HG02938 (cell line): ENCODE results near the gene ZDHHC4.

Source experiments
- ATAC-seq: cut with Tn5 transposase; IDR thresholded peaks from one replicate; pipeline ENCODE4 v1.9.1; 2021; ENCODE audit warnings: mild to moderate bottlenecking, moderate library complexity; ENCODE audit not compliant: unreplicated experiment

The ZDHHC4 gene

DNA sequence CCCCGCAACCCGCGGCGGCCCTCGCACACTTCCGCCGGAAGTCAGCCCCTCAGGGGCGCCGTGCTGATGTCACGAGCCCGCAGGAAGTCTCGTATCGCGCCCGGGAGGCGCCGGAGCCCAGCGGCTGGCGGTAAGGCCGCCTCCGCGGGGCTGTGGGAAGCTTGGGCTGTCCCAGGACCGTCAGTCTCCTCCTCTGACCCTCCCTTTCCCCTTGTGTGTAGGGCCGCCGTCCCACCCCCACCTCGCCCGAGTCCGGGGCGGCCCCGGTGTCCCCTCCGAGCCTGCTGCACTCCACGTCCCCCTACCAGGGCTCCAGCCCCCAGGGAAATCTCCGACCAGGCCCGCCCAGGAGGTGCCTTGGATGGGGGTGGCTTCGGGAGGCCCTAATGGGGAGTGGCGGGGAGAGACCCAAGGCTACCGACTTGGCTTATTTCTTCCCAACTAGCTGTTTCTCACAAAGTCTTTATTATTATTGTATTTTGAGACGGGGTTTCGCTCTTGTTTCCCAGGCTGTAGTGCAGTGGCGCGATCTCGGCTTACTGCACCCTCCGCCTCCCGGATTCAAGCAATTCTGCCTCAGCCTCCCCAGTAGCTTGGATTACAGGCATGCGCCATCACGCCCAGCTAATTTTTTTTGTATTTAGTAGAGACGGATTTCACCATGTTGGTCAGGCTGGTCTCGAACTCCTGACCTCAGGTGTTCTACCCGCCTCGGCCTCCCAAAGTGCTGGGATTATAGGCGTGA, at the start of gene ZDHHC4:
TSS of gene ZDHHC4 (plus strand) at position 86 of the 745 bp plus-strand sequence. CDS start 3,108 bp downstream, outside the sequence.
- peak; percentile 95 for ATAC-seq

- ATAC-seq = no peak
These were observed 48.7 kb upstream of the ZDHHC4 start for GRCh38 chr7:6528401-6529130.

DNA sequence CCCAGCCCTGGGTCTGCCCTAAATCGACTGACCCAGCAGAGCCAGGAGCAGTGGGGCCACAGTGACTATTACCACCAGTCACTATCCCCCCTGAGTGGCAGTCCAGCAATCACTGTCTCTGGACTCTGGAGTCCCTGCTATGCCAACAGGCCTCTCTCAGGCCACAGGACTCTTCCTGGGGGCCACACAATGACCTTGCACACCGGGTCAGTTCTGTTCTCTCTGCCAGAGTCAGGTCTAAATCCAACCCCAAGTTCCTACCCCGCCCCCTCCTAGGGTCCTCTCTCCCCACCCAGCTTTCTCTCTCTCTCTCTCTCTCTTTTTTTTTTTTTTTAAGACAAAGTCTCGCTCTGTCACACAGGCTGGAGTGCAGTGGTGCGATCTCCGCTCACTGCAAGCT, 47.6 kb upstream of the ZDHHC4 start:
- ATAC-seq = no peak

GRCh38 chr7:6530626-6531491, 46.4 kb upstream of the ZDHHC4 start:
- no peak for ATAC-seq

- ATAC-seq = no peak
These were observed 45.6 kb upstream of the ZDHHC4 start for GRCh38 chr7:6531492-6532279.

DNA sequence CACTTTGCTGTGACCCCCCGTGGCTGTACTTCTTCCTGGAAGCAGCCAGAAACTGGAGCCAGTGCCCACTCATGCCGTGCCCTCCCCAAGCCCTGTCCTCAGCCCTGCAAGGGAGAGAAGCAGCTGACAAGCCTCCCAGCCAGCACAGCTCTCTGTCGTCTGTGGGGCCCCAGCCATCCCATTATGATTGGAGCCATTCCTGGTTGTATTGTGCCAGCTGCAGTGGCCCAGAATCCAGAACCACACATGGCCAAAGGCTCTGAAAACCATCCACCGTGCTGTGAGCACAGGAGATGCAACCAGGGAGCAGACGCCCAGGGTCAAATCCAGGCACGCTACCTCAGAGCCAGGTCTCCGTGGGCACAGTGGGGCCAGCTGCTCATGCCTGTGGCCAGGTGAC, 44.7 kb upstream of the ZDHHC4 start:
- no peak for ATAC-seq

- no peak for ATAC-seq
These were observed 43.3 kb upstream of the ZDHHC4 start for GRCh38 chr7:6533893-6534495.

DNA sequence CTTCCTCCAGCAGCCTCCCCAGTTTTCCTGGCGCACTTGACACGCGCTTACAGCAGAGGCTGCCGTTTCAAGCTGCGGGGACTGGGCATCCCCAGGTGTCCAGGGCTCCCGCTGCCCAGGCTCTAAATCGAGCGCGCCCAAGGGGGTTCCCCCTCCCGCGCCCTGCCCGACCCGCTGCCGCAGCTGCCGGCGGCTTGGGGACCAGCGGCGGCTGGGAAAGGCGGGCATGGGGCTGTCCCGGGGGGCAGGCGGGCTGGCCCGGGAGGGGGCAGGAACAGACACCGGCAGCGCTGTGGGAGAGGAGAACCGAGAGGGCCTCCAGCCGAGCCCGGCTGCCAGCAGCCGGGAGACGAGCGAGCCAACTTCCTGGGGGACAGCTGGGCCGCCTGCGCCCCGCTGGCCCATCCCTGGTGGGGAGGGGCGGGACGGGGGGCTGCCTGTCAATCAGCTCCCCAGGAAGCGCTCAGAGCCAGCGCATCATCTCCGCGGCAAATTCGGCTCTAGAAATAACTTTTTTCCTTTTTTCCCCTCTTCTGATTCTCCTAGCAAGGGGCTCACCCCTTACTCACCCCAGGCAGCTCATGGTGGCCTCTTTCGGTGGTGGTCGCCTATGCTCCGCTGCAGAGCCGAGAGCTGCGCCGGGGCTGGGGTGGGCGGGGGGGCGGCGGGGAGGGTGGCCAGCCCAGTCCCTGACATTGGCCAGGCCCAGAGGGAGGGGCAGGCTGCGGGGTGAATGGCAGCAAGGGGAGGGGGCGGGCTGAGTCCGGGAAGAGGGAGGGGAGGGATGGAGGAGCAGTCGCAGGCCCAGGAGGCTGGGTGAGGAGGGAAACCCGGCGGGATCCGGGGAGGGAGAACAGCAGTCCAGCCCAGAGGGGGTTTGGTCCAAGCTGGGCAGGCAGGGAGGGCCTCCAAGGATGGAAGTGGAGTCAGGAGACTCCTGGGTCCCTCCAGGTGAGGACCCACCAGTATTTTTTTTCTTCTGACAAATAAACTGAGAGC, 40.7 kb upstream of the ZDHHC4 start:
- ATAC-seq = no peak

DNA sequence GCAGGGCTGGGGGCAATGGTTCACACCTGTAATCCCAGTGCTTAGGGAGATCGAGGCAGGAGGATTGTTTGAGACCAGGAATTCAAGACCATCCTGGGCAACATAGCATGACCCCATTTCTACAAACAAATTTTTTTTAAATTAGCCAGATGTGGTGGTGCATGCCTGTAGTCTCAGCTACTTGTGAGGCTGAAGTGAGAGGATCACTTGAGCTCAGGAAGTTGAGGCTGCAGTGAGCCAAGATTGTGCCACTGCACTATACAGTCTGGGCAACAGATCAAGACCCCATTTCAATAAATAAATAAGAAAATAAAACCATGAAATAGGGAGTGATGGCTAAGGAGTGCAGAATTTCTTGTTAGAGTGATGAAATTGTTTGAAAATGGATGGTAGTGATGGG, 34.9 kb upstream of the ZDHHC4 start:
- ATAC-seq = no peak

DNA sequence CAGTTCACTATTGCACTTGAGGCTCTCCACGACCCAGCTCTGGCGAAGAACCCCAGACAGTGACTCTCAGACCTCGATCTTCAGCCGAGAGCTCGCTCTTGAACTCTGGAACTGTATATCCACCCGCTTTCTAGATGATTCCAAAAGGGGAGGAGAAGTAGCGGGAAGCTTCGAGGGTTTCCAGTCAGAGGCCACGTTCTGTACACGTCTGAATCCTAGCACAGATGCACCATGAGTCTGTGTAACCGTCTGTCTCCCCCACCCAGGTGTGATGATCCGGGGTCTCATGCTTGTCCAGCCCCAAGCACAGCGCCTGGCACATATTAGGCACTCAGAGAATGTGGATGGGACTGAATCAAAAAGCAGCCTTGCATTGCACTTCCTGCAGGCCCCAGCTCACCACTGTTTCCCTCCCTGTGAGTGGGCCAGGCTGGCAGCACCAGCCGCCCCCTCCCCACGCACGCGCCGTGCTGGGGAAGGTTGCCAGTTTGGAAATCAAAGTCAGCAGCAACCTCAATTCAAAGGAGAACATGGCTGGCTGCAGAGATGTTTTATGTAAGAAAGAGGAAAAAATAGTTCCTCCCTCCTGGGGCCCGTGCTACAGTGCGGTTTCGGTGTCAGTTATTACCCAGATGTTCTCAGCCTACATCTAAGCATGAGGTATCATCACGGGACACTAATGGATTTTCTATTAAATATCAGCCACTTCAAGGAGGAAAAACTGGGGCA, 31.7 kb upstream of the ZDHHC4 start:
- peak; percentile 54 for ATAC-seq

- ATAC-seq = no peak
These were observed 30.6 kb upstream of the ZDHHC4 start for GRCh38 chr7:6546498-6547251.

- ATAC-seq = no peak
These were observed 29.9 kb upstream of the ZDHHC4 start for GRCh38 chr7:6547400-6547799.

GRCh38 chr7:6551016-6551511, 26.2 kb upstream of the ZDHHC4 start, which contains the start of gene GRID2IP:
GRID2IP (minus strand) TSS chr7:6551461; CDS start chr7:6551436, 25 bp downstream.
- ATAC-seq = no peak

- no peak for ATAC-seq
These were observed 23.7 kb upstream of the ZDHHC4 start for GRCh38 chr7:6553448-6554044.

GRCh38 chr7:6554848-6555247, 22.4 kb upstream of the ZDHHC4 start:
- ATAC-seq = no peak

GRCh38 chr7:6556196-6556595, 21.1 kb upstream of the ZDHHC4 start:
- no peak for ATAC-seq

DNA sequence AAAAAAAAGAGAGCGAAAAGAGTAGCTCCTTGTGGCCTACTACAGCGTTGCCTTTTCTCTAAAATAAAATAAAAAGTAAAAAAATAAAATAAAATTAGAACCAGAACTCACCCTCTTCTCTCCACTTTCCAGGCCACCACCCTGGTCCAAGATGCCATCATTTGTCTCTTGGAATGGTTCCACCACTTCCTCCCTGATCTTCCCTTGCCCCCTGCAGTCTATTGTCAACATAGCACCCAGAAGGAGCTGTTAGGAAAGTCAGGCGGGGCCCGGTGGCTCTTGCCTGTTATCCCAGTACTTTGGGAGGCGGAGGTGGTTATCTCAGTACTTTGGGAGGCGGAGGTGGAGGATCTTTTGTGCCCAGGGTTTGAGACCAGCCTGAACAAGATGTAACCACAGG, 18.4 kb upstream of the ZDHHC4 start:
- ATAC-seq = no peak
